Measurements from ENCODE around the gene TMEM267.
A peak's percentile ranks its signal among the peaks of the same experiment; 100 is the strongest.

Gene TMEM267

DNA sequence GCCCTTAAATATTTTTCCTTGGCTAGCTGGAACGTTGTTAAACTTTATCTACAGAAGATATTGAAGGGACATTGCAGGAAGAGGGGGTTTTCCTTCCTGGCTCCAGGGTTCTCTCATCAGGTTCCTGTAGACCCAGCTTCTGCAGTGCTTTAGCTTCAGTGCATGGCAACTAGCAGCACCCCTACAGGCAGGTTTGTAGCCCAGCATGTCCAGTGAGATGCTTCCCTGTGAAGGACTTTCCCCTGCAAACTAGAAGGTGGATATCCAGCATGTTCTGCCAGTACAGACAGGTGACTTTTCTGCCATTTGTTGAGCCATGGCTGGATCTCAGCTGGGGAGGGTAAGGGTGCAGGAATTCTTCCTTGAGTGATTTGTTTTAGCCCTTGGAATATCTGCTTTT is 81.8 kb downstream of the TMEM267 start:
- no peak for DNase-seq

DNA sequence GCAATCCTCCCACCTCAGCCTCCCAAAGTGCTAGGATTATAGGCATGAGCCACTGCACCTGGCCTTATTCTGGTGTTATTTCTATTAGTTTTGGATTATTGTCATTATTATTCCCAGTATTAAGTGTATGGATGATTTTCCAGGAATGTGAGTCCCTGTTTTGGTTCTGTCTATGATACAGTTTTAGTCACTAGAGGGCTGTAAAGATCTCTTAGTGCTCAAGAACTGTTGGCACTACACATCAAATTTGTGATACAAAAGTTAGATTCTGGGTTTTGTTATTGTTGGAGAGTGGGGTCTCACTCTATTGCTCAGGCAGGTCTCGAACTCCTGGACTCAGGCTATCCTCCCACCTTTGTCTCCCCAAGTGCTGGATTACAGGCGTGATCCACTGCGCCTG is 83.6 kb downstream of the TMEM267 start:
- DNase-seq: no peak

DNA sequence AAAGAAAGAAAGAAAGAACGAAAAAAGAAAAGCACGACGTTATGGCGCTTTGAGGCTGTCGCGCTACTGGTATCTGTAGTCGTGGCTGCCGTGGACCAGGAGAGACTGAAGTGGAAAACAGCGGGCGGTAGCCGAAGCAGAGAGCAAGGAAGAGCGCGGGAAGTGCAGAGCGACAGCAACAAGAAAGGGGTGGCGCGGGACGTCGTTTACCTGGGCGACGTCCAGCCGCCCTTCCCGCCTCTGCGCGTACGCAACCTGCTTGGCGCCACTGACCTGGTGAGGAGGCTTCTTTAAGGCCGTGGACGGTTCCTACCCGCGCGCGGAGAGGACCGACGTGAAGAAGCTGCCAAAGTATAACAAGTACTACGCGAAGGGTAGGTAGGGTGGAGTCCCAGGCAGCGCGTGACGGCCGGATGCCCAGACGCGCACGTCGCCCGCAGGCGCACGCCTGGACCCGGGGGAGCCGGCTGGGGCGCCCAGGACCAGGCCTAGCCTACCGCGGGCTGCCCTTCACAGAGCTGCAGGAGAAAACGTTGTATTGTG is 86.8 kb downstream of the TMEM267 start:
- DNase-seq: peak; percentile 57 to 65

Measured in CD4-positive, alpha-beta T cell treated with Interleukin-1 beta for 1 hour (primary cell).